ENCODE measurements around the gene GPR63.
"Not testable (repeated sequence)": the region's sequence is repeated elsewhere in the genome, so short reads cannot be mapped to it uniquely, and the experiment has no call there.

DNA sequence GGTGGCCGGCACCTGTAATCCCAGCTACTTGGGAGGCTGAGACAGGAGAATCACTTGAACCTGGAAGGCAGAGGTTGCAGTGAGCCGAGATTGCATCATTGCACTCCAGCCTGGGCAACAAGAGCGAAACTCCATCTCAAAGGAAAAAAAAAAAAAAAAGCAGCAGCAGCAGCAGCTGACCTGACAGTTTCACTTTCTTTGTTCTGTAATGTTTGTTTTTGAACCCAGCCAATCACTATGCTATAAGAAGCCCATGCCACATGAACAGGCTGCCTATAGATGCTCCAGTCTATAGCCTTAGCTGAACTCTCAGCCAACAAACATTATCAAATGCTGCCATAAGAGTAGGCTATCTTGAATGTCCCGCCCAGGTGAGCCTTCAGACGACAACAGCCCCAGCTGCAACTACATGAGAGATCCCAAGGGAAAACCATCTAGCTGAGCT is 47.9 kb upstream of the GPR63 start:
- TF ChIP-seq, protein P1, sequence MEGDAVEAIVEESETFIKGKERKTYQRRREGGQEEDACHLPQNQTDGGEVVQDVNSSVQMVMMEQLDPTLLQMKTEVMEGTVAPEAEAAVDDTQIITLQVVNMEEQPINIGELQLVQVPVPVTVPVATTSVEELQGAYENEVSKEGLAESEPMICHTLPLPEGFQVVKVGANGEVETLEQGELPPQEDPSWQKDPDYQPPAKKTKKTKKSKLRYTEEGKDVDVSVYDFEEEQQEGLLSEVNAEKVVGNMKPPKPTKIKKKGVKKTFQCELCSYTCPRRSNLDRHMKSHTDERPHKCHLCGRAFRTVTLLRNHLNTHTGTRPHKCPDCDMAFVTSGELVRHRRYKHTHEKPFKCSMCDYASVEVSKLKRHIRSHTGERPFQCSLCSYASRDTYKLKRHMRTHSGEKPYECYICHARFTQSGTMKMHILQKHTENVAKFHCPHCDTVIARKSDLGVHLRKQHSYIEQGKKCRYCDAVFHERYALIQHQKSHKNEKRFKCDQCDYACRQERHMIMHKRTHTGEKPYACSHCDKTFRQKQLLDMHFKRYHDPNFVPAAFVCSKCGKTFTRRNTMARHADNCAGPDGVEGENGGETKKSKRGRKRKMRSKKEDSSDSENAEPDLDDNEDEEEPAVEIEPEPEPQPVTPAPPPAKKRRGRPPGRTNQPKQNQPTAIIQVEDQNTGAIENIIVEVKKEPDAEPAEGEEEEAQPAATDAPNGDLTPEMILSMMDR (IDR thresholded peaks at IDR 0.05): not testable (repeated sequence)
- TF ChIP-seq POLR2AphosphoS5, POLR2A, EP300 (IDR thresholded peaks at IDR 0.05): not testable (repeated sequence)
